Non-pigmented ciliary epithelial cell (primary cell): Measurements from ENCODE around the gene RPLP2.
A peak's percentile ranks its signal among the peaks of the same experiment; 100 is the strongest.

Experiments used
- DNase-seq: peaks from one replicate; pipeline ENCODE4 v3.0.0-alpha.2; 2010; ENCODE audit warnings: low read depth

RPLP2 gene

GRCh38 chr11:791658-792534 lies 17.9 kb upstream of the RPLP2 start:
- DNase-seq = no peak

GRCh38 chr11:792535-792821 lies 17.3 kb upstream of the RPLP2 start:
- no peak for DNase-seq

- no peak for DNase-seq
These were observed 16.9 kb upstream of the RPLP2 start for GRCh38 chr11:792873-793272.

- no peak for DNase-seq
These were observed 16.2 kb upstream of the RPLP2 start for GRCh38 chr11:793556-793955.

GRCh38 chr11:794013-794765 lies 15.6 kb upstream of the RPLP2 start:
- DNase-seq = no peak

- no peak for DNase-seq
These were observed 14.8 kb upstream of the RPLP2 start for GRCh38 chr11:794766-795633.

GRCh38 chr11:795634-796564 lies 13.9 kb upstream of the RPLP2 start:
- no peak for DNase-seq

GRCh38 chr11:796565-797295 lies 13.0 kb upstream of the RPLP2 start:
- DNase-seq = no peak

GRCh38 chr11:797296-798092 lies 12.3 kb upstream of the RPLP2 start:
- DNase-seq = peak; percentile 53

GRCh38 chr11:798093-798713 lies 11.6 kb upstream of the RPLP2 start, which contains the start of gene SLC25A22:
TSS of gene SLC25A22 (minus strand) at chr11:798281. CDS start at chr11:795006, 3,275 bp downstream.
- no peak for DNase-seq

- DNase-seq = no peak
These were observed 10.0 kb upstream of the RPLP2 start for GRCh38 chr11:799641-800316.

- no peak for DNase-seq
These were observed 9.3 kb upstream of the RPLP2 start for GRCh38 chr11:800473-800872.

- no peak for DNase-seq
These were observed 8.5 kb upstream of the RPLP2 start for GRCh38 chr11:801097-801780.

- no peak for DNase-seq
These were observed 7.6 kb upstream of the RPLP2 start for GRCh38 chr11:802018-802617.

GRCh38 chr11:802693-803466 lies 6.9 kb upstream of the RPLP2 start:
- no peak for DNase-seq

- no peak for DNase-seq
These were observed 6.4 kb upstream of the RPLP2 start for GRCh38 chr11:803467-803742.
